Measurements from ENCODE around the gene TUBB3.
"Not testable (repeated sequence)": the region's sequence is repeated elsewhere in the genome, so short reads cannot be mapped to it uniquely, and the experiment has no call there.

The TUBB3 gene

DNA sequence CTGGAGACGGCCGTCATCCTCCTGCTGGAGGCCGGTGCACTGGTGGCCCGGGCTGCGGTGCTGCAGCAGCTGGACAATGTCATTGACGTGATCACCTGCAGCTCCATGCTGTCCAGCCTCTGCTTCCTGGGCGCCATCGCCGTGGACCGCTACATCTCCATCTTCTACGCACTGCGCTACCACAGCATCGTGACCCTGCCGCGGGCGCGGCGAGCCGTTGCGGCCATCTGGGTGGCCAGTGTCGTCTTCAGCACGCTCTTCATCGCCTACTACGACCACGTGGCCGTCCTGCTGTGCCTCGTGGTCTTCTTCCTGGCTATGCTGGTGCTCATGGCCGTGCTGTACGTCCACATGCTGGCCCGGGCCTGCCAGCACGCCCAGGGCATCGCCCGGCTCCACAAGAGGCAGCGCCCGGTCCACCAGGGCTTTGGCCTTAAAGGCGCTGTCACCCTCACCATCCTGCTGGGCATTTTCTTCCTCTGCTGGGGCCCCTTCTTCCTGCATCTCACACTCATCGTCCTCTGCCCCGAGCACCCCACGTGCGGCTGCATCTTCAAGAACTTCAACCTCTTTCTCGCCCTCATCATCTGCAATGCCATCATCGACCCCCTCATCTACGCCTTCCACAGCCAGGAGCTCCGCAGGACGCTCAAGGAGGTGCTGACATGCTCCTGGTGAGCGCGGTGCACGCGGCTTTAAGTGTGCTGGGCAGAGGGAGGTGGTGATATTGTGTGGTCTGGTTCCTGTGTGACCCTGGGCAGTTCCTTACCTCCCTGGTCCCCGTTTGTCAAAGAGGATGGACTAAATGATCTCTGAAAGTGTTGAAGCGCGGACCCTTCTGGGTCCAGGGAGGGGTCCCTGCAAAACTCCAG is 3.4 kb upstream of the TUBB3 start:
- DNase-seq = no peak

DNA sequence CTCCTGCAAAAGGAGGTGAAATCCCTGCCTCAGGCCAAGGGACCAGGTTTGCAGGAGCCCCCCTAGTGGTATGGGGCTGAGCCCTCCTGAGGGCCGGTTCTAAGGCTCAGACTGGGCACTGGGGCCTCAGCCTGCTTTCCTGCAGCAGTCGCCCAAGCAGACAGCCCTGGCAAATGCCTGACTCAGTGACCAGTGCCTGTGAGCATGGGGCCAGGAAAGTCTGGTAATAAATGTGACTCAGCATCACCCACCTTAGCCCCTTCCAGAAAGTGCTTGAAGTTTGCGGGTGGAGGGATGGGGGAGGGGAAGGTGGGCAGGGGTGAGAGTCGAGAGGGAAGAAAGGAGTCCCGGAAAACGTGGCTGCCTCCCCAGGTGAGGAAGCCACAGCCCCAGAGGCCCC is 2.4 kb upstream of the TUBB3 start:
- peak; percentile 20 for DNase-seq

DNA sequence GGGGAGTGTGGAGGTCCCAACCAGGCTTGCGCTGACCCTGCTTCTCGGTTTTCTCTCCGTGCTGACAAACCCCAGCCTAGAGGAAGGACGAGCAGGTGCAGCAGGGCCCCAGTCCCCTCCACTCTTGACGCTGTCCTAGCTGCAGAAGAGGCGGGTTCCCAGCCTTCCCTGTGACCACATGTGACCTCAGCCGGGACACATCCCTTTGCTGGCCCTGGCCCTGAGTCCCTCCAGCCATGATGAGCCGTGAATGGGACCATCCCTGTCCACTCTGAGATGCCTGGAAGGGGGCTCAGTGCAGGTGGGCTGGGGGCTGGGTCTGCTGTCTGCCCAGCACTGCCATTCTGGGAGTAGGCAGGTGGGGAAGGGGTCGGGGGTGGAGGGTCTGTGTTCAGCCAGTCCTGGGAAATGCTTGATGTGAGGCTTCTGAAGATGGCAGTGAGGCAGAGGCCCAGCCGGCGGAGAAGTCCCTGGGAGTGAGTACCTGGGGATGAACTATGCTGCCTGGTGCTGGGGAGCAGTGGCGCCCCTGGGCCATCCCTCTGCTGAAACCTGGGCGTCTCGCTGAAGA is 1.9 kb upstream of the TUBB3 start:
- no peak for DNase-seq

DNA sequence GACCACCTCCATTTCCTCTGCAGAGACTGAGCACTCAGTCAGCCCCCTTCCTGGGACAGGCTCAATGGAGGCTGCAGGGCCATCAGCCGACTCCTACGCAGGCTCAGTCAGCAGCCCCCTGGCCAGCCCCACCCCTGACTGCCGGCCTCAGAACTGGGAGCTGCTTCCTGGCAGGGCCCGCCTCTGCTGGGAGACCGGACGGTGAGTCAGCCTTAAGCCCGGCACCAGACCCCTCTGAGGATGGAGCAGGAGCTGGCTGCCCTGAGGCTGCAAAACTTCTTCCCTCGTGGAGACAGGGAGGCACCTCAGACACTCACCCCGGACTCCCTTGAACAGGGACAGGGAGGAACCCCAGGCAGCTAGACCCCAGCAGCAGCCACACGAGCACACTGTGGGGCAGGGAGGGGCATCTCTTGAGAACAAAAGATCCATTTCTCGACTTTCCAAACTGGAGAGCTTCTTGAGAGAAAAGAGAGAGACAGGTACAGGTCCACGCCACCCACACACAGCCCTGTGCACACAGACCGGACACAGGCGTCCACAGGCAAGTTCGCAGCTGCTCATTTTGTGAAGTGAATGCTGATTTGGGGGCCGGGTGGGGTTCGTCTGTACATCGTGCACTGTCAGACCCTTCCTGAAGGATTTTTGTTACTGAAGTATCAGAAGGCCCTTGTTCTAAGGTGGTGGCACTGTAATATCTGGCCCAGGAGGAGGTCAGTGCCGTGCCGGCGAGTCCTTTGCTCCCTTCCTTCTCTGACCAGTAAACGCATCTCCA is 1.3 kb upstream of the TUBB3 start:
- peak; percentile 90 for DNase-seq

DNA sequence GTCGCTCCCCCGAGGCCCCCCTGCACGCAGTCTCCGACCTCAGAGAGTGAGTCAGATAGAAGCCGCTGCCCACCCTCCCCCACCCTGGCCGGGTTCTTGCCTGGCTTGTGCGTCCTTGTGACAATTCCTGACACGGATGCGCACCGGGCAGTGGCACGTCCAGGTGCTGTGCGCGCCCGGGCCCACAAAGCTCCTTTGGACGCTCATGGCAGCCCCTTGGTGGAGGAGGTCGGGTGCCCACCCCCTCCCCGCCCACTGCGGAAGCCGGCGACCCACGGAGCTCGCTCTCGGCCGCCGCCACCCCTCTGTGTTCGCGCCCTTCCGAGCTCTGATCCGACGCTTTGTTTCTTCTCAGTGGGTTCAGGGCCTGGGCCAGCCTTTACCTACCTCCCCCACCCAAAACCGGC is 662 bp upstream of the TUBB3 start:
- peak; percentile 74 for DNase-seq

DNA sequence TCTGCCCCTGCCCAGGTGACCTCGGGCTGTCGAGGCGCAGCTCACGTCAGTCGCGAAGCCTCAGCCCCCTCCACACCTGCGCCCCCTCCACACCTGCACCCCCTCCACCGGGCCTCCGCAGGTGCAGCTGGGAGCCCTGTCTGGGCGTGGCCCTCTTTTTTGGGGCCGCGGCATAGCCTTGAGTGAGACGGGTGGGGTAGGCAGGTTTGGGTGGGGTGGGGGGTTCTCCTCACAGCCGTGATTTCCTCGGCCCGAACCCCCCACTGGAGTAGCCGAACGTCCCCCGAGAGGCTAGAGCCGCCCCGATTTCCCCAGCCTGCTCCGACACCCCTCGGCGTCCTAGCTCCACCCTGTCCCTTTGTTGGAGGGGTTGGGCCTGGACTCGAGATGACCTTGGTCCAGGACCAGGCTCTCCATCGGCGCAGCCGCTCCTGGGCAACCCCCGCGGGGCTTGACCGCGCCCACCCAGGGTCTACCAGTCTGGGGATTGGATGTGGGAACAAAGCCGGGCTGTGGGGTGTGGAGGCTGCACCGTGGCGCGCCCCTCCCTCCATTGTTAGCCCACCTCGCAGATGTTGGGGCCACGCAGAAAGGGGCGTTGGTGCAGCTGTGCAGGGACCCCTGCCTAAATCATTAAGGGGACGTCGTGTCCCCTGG is 626 bp downstream of the TUBB3 start:
- DNase-seq = no peak

DNA sequence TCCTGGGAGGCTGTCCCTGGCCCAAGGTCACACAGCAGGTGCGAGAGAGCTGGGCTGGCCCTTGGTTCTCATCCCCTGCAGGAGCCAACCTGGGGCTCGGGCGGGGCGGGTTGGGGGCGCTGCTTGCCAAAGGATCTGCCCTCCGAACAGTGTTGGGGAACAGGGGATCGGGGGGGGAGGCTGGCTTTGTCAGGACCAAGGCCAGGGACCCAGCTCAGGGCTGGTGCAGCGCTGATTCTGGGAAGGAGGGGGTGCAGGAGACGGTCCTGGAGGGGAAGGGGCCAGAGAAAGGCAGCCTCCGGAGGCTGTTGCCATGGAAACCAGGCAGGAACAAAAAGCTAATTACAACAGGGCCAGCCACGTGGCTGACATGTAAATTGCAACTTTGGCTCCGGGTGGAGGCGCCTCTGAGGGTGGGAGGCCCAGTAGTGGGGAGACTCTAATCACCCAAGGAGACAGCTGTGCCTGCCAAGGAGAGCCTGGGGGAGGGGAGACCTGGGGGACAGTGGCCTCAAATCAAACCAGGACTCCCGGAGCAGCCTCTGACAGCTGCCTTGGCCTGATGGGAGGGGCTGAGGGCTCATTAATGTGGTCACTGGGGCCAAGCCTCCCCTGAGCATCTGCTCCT is 1.3 kb downstream of the TUBB3 start:
- peak; percentile 35 for DNase-seq

DNA sequence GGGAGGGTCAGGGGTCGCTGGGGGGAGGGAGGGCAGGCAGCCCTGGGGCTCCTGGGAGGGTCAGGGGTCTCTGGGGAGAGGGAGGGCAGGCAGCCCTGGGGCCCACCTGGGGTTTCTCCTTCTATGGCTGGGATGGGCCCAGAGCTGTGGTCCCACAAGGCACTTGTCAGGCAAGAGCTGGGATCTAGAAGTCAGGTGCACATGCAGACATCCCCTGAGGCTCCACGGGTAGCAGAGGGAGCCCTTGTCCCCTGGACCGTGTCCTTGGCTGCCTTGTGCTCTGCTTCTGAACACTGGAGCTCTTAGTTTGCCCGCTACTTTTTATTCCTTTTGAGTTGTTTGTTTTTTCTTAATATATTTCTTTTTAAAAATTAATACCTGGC is 1.8 kb downstream of the TUBB3 start:
- no peak for DNase-seq

DNA sequence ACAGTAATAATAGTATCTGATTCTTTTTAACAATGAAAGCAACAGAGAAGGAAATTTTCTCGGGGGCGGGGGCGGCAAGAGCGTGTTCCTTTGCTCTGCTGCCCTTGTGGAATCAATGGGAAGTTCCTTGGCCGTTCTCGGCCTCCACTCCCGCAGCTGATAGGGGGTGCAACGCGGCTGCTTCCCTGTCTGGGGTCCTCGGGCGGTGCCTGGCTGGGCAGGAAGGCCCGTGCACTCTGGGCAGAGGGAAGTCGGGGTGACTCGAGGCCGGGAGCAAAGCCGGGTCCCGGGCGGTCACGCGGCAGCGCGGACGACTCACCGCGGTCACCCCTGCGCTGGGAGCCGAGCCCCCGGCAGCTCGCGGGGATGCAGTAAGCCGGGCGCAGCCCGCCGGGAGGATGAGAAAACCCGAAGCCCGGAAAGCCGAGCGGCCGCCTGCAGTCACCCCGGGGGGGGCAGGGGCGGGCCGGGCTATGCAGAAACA is 2.5 kb downstream of the TUBB3 start:
- DNase-seq = peak; percentile 19

DNA sequence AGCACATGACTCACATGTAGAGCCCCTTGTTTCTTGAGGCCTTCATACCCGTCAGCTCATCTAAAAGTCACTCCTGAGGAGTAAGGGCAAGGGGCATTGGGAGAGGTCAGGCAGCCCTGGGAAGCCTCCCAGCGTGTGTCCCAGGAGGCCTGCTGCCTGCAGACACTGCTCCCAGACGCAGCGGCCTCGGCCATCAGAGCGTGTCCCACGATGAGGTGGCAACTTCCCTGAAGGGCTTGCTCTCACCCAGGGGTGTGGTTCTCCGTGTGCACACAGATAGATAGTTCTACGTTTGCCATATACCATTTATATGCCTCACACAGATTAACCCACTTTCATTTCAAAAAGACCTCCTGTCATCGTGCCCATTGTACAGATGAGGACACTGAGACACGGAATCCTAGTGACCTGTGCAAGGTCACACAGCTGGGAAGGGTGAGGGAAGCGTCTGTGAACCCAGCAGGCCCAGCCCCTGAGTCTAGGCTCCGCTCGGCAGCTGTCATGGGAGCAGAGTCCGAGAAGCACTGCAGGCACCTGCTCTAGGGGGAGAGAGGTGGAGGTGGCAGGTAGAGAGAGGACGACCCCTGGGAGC is 8.3 kb downstream of the TUBB3 start:
- no peak for DNase-seq

DNA sequence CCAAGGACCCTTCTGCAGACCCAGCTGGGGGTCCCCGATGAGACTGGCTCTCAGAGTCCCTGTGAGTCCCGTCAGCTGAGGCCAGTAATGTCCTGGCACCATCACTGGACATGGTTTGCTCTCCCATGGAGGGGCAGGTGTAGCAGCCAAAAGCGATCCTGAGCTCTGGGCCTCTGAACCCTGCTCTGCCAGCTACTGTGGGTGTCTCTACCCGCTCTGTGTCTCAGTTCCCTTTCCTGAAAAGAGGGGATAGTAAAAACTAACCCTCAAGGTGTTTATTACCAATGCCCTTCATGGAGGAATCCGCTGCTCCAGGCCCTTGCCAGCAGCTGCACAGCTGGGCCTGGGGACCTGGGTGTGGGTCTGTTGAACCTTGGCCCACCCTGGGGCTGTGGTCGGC is 8.8 kb downstream of the TUBB3 start:
- no peak for DNase-seq

DNA sequence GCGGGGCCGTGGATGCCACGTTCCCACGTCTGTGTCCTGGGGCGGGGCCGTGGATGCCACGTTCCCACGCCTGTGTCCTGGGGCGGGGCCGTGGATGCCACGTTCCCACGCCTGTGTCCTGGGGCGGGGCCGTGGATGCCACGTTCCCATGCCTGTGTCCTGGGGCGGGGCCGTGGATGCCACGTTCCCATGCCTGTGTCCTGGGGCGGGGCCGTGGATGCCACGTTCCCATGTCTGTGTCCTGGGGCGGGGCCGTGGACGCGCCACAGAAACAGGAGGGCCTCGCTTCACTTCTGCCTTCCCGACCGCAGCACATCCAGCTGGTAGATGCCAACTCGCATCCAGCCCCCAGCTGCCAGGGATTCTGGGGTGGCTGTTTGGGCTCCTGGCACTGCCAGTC is 10.9 kb downstream of the TUBB3 start:
- DNase-seq = not testable (repeated sequence)

DNA sequence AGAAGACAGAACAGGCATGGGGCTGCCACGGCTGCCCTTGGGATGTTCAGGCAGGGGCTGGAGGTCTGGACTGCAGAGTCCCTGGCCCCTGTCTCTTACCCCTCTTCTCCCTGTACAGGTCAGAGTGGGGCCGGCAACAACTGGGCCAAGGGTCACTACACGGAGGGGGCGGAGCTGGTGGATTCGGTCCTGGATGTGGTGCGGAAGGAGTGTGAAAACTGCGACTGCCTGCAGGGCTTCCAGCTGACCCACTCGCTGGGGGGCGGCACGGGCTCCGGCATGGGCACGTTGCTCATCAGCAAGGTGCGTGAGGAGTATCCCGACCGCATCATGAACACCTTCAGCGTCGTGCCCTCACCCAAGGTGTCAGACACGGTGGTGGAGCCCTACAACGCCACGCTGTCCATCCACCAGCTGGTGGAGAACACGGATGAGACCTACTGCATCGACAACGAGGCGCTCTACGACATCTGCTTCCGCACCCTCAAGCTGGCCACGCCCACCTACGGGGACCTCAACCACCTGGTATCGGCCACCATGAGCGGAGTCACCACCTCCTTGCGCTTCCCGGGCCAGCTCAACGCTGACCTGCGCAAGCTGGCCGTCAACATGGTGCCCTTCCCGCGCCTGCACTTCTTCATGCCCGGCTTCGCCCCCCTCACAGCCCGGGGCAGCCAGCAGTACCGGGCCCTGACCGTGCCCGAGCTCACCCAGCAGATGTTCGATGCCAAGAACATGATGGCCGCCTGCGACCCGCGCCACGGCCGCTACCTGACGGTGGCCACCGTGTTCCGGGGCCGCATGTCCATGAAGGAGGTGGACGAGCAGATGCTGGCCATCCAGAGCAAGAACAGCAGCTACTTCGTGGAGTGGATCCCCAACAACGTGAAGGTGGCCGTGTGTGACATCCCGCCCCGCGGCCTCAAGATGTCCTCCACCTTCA is 11.7 kb downstream of the TUBB3 start:
- no peak for DNase-seq

DNA sequence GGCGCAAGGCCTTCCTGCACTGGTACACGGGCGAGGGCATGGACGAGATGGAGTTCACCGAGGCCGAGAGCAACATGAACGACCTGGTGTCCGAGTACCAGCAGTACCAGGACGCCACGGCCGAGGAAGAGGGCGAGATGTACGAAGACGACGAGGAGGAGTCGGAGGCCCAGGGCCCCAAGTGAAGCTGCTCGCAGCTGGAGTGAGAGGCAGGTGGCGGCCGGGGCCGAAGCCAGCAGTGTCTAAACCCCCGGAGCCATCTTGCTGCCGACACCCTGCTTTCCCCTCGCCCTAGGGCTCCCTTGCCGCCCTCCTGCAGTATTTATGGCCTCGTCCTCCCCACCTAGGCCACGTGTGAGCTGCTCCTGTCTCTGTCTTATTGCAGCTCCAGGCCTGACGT is 12.5 kb downstream of the TUBB3 start:
- DNase-seq = not testable (repeated sequence)

DNA sequence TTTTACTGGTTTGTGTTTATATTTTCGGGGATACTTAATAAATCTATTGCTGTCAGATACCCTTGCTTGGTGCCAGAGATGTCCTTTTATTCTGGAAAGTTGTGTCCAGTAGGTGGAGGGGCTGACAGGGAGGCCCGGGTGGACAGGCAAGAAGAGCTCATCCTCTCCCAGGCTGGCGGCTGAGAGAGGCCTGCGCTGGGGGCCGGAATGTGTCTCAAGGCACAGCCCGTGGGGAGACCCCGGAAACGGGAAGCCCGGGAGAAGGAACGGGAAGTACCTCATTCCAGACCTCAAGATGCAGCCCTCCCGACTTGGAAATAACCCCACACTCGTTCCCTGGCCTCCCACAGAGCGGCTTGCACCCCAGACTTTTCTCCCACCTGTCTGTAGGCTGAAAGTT is 12.9 kb downstream of the TUBB3 start:
- DNase-seq = no peak

DNA sequence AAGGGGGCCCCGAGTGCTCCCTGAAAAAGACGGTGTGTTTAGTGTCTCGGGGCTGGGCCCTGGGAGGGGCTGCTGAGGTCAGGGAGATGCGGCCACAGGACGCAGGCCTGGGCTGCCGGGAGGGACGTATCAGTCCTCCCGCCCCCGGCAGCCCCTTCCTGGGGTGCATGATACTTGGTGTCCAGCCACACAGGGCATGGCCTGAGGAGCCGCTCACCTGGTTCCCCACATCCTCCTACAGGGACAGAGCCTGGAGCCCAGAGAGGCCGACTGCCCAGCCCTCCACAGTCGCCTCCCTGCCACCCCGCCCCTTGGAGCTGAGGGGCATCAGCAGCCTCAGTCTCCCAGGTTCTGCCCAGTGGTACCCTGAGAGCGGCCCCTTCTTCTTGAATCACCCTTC is 13.4 kb downstream of the TUBB3 start:
- DNase-seq = no peak

DNA sequence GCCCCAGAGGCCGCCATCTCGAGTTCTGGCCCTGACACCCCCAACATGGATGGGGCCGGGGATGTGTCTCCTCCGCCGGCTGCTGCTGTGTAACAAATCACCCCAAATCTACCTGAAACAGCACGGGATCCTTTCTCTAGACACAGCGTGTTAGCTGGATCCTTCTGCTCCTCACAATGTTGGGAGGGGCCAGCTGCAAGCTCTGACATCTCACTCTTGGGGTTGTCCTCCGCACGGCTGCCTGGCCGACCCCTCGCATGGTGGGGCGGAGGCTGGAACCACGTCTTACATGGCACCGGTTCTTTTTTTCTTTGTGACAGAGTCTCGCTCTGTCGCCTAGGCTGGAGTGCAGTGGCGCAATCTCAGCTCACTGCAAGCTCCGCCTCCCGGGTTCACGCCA is 13.8 kb downstream of the TUBB3 start:
- no peak for DNase-seq

DNA sequence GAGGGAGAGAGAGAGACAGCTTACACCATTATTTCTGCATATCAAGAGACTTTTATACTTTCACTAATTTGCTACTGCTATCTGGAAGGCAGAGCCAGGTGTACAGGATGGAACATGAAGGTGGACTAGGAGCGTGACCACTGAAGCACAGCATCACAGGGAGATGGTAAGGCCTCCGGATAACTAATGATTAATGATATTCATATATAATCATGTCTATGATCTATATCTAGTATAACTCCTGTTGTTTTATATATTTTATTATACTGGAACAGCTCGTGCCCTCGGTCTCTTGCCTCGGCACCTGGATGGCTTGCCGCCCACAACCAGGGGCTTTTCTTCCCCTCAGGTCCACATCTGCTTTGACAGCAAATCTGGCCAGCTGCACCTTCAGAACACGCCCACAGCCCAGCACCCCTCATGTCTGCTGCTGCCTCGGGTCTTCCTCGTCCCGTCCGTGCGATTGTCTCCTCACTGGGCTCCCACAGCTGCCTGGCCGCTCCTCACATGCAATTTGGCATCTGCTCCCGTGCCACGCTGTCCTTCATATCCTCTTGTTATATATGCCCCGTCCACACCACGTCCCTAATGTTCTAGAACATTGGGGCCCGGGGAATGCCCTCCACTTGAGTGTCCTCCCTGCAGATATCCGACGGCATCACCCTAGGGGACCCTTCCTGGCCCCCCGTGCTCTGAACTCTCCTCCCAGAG is 15.2 kb downstream of the TUBB3 start:
- DNase-seq = no peak

DNA sequence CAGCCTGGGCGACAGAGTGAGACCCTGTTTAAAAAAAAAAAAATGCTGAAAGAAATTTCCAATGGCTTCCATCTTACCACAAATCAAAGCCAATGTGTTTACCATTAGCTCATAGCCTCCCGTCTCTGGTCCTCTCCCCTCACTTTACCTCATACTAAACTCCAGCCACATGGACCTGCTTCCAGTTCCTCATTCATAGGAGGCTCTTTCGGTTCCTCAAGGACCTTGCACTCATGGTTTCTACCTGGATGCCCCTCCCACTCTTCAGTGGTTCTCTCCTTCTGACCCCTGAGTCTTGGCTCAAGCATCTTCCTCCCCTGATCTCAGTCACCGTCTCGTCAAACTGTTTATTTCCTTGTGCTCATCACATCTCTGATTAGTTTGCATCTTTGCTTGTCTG is 21.6 kb downstream of the TUBB3 start:
- no peak for DNase-seq

DNA sequence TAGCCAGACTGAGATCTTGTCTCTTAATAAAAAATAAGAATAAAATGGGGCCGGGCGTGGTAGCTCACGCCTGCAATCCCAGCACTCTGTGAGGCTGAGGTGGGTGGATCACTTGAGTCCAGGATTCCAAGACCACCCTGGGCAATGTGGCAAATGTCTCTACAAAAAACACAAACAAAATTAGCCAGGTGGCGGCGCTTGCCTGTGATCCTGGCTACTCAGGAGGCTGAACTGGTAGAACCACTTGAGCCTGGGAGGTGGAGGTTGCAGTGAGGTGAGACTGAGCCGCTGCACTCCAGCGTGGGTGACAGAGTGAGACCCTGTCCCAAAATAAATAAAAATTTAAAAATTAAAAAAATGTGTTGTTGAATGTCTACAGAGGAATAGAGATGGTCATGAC is 22.5 kb downstream of the TUBB3 start:
- DNase-seq = no peak

DNA sequence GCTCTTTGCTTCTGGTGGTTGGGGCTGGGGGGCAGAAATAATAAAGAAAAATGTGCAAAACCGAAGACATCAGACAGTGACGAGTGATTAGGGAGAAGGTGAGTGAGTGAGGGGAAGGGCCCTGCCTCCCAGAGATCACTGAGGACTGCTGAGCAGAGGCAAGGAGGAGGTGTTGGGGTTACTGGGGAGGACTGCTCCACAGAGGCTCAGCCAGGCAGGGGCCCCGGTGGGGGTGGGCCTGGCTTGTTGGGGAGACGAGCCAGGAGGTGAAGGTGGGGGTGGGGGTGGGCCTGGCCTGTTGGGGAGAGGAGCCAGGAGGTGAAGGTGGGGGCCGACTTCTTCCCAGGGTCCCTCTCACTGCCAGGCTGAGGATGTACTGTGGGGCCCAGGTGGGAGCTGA is 23.4 kb downstream of the TUBB3 start:
- no peak for DNase-seq

Measured in suppressor macrophage treated with lipopolysaccharide for 4 hours (primary cell).